GM18508 (cell line): ENCODE measurements around the gene DIAPH2.
A peak's percentile ranks its signal among the peaks of the same experiment; 100 is the strongest.

Source experiments
- ATAC-seq: cut with Tn5 transposase; IDR thresholded peaks from one replicate; pipeline ENCODE4 v1.9.1; 2021; ENCODE audit warnings: moderate number of reproducible peaks; ENCODE audit not compliant: insufficient read depth, unreplicated experiment

DIAPH2 gene

GRCh38 chrX:97027384-97027922, 342.8 kb downstream of the DIAPH2 start:
- no peak for ATAC-seq

GRCh38 chrX:97030463-97030862, 345.8 kb downstream of the DIAPH2 start:
- ATAC-seq, result no peak

- ATAC-seq, result no peak
These were observed 346.3 kb downstream of the DIAPH2 start for GRCh38 chrX:97030947-97031346.

- peak; percentile 85 for ATAC-seq
These were observed 354.9 kb downstream of the DIAPH2 start for GRCh38 chrX:97039363-97040029.

GRCh38 chrX:97045470-97045869, 360.8 kb downstream of the DIAPH2 start:
- ATAC-seq, result no peak

- no peak for ATAC-seq
These were observed 362.2 kb downstream of the DIAPH2 start for GRCh38 chrX:97046867-97047266.

- no peak for ATAC-seq
These were observed 365.8 kb downstream of the DIAPH2 start for GRCh38 chrX:97050392-97050791.

- ATAC-seq, result no peak
These were observed 372.8 kb downstream of the DIAPH2 start for GRCh38 chrX:97057349-97057909.

- ATAC-seq, result no peak
These were observed 375.4 kb downstream of the DIAPH2 start for GRCh38 chrX:97060020-97060419.

- ATAC-seq, result no peak
These were observed 380.4 kb downstream of the DIAPH2 start for GRCh38 chrX:97065066-97065465.

GRCh38 chrX:97065973-97066372, 381.3 kb downstream of the DIAPH2 start:
- ATAC-seq, result no peak

- ATAC-seq, result no peak
These were observed 381.7 kb downstream of the DIAPH2 start for GRCh38 chrX:97066381-97066780.

GRCh38 chrX:97070346-97070745, 385.7 kb downstream of the DIAPH2 start:
- no peak for ATAC-seq

GRCh38 chrX:97074400-97074799, 389.8 kb downstream of the DIAPH2 start:
- no peak for ATAC-seq

- ATAC-seq, result no peak
These were observed 404.5 kb downstream of the DIAPH2 start for GRCh38 chrX:97089116-97089515.

GRCh38 chrX:97096385-97096784, 411.7 kb downstream of the DIAPH2 start:
- ATAC-seq, result no peak

GRCh38 chrX:97102938-97103337, 418.3 kb downstream of the DIAPH2 start:
- no peak for ATAC-seq

- ATAC-seq, result no peak
These were observed 425.1 kb downstream of the DIAPH2 start for GRCh38 chrX:97109730-97110129.

- no peak for ATAC-seq
These were observed 432.9 kb downstream of the DIAPH2 start for GRCh38 chrX:97117572-97117971.

- no peak for ATAC-seq
These were observed 434.9 kb downstream of the DIAPH2 start for GRCh38 chrX:97119474-97120109.

GRCh38 chrX:97123001-97123400, 438.4 kb downstream of the DIAPH2 start:
- no peak for ATAC-seq

- ATAC-seq, result no peak
These were observed 441.4 kb downstream of the DIAPH2 start for GRCh38 chrX:97126020-97126419.
